Prostate gland (tissue), 2 donors: ENCODE measurements around the gene PRKCQ. TPM values are rescaled to one million over a fixed set of nuclear protein-coding genes. Genes with fewer than 3 reads are reported as not detected.

Experiments
- DNase-seq: peaks from one replicate; pipeline ENCODE4 v3.0.0-alpha.2; 2019; ENCODE audit warnings: low spot score
- H3K27ac ChIP-seq, 2 donors: fragments of 200-600 bp; sonication (generic); 2 replicates each; pipeline ENCODE4 v1.5.1; 2017 to 2019
- H3K27me3 ChIP-seq: fragments of 200-600 bp; sonication (generic); replicated peaks from 2 replicates; pipeline ENCODE4 v1.5.1; 2019; ENCODE audit not compliant: insufficient read depth
- H3K36me3 ChIP-seq, 2 donors: fragments of 200-600 bp; sonication (generic); 1 replicate in 1 of 2; 2 replicates in 1 of 2; pipeline versions ENCODE4 v1.5.1 to v1.8.1; 2017 to 2019
- H3K4me1 ChIP-seq: fragments of 200-600 bp; sonication (generic); replicated peaks from 2 replicates; pipeline ENCODE4 v1.5.1; 2019
- H3K4me3 ChIP-seq, 2 donors: fragments of 200-600 bp; sonication (generic); 2 replicates each; pipeline ENCODE4 v1.5.1; 2017 to 2019
- H3K9me3 ChIP-seq: fragments of 200-600 bp; sonication (generic); 2 replicates; pipeline ENCODE4 v1.5.1; 2017
- CTCF ChIP-seq, 4 experiments: fragments of 200-600 bp in 2 of 4; fragments of 450-650 bp in 2 of 4; sonication (generic) in 2 of 4; IDR thresholded peaks; 1 replicate in 3 of 4; 2 replicates in 1 of 4; pipeline ENCODE4 v1.5.1; 2016 to 2019; ENCODE audit warnings: antibody characterized with exemption in 4 of 4, mild to moderate bottlenecking in 2 of 4, moderate library complexity in 2 of 4
- POLR2A ChIP-seq: fragments of 450-650 bp; IDR thresholded peaks from one replicate; pipeline ENCODE4 v1.6.1; 2016; ENCODE audit warnings: antibody characterized with exemption, mild to moderate bottlenecking
- POLR2AphosphoS5 ChIP-seq: sonication (generic); formaldehyde crosslinking; IDR thresholded peaks from one replicate; pipeline ENCODE4 v1.6.1; 2017; ENCODE audit warnings: antibody characterized with exemption
- WGBS: methylation state at CpG from one replicate; pipeline ENCODE4 v1.1.5; 2018; 5-methylcytosine and 5-hydroxymethylcytosine counted together
- intact Hi-C: fragments of 100-400 bp; cut with DNase I; formaldehyde crosslinking; loops from one replicate; pipeline ENCODE4 v1.14.2; 2022
- total RNA-seq, 2 donors: library from RNA; depleted of rRNA; stranded (reverse); fragments of >200 nt; gene quantifications; one replicate each; pipeline ENCODE4 v1.1.0, GENCODE V29; 2016

The PRKCQ gene
- total RNA-seq, 2 donors from 2014 or later: 0.87 to 1.4 TPM

DNA sequence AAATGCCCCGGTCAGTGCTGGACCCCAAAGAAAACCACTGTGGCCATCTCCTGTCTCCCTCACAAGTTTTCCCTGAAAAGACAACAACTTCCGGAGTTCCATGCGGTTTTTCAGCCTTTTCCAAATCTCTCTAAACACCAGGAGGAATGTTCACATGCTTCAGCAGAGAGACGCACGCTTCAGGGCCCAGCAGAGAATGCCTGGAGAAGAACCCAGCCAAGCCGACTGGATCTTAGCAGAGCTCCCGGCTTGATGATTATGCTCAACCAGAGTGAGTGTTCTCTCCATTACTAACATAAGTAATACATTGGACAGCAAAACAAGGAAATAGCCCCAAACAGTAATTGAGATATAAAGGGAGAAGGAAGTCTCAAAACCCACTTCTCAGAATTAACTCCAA lies 17.9 kb downstream of the PRKCQ start:
- 82% methylated on average over 7 of the region's 7 CpGs for WGBS
- intact Hi-C loops: no loop called here

GRCh38 chr10:6561552-6561951 lies 18.5 kb downstream of the PRKCQ start:
- intact Hi-C loops: no loop called here
- H3K27ac ChIP-seq: no peak overlapping the region
- no peaks in the 10 kb centered on the region for H3K27me3 ChIP-seq
- H3K9me3 ChIP-seq: no peaks in the 10 kb centered on the region
- DNase-seq: no peak
- no peaks in the 10 kb centered on the region for H3K4me1 ChIP-seq
- TF ChIP-seq POLR2AphosphoS5 (no peak), POLR2A (no peak), CTCF (IDR thresholded peaks at IDR 0.05) (no peak)
- 67% methylated on average over 4 of the region's 4 CpGs for WGBS
- no peak overlapping the region for H3K4me3 ChIP-seq
- no peaks in the 10 kb centered on the region for H3K36me3 ChIP-seq

More for the DNA sequence above, 17.9 kb downstream of the PRKCQ start:
- no peaks in the 10 kb centered on the region for H3K36me3 ChIP-seq
- H3K9me3 ChIP-seq: no peaks in the 10 kb centered on the region
- H3K4me3 ChIP-seq: no peak overlapping the region
- no peaks in the 10 kb centered on the region for H3K4me1 ChIP-seq
- H3K27ac ChIP-seq: no peak overlapping the region
- DNase-seq: no peak
- TF ChIP-seq POLR2AphosphoS5 (no peak), CTCF (IDR thresholded peaks at IDR 0.05) (no peak), POLR2A (no peak)
- H3K27me3 ChIP-seq: no peaks in the 10 kb centered on the region

DNA sequence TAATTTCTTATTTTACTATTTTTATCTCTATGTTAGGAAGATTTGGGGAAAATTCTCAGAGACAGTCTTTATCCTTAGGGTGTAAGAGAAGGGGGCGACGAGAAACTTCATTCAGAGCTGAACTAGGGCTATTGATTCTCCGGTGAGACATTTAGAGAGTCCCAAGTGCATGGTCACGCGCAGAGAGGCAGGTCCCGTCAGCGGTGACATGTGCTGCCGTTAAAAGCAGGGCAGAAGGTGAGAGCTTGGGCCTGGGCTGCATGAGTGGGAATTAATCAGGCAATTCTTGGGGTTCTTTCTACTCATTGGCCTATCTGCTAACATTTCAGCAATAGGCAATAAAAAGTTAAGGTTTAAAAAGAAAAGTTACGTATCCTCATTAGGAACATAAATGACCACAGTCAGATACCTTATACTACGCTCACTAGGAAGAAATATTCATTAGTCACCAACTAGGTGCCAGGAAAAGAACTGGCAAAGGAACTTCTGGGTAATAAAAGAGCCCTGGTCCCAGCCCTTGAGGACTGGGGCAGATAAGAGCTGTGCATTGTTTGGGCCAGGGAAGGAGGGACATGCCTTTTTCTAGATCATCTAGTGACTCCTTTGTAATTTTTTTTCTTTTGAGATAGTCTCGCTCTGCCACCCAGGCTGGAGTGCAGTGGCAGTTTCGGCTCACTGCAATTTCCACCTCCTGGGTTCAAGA lies 21.2 kb downstream of the PRKCQ start:
- intact Hi-C loops: no loop called here
- DNase-seq: no peak
- TF ChIP-seq CTCF (IDR thresholded peaks at IDR 0.05) (no peak), POLR2A (no peak), POLR2AphosphoS5 (no peak)
- Histone ChIP-seq H3K4me1 (no peaks in the 10 kb centered on the region), H3K27ac (no peak overlapping the region), H3K4me3 (no peak overlapping the region), H3K9me3 (no peaks in the 10 kb centered on the region), H3K27me3 (no peaks in the 10 kb centered on the region), H3K36me3 (no peaks in the 10 kb centered on the region)
- WGBS: 92% methylated on average over 12 of the region's 12 CpGs

DNA sequence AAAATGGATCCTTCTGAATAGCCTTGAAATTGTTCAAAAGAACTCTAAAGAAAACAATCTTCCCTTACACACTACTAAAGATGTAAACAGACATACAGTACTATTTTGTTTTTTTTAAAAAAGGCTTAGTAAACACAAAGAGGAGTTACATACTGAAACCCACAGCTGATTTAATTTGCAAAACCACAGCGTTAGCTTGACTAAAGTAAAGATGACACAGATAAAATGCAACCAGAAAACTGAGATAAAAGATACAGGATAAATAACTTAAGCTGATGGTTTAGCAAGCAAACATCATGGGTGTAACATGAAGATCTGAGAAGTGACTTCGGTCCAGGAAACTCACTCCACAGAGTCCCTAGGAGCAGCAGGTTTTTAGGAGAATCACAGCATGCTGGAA lies 21.8 kb downstream of the PRKCQ start:
- intact Hi-C loops: no loop called here
- no peaks in the 10 kb centered on the region for H3K9me3 ChIP-seq
- no peaks in the 10 kb centered on the region for H3K27me3 ChIP-seq
- no peaks in the 10 kb centered on the region for H3K36me3 ChIP-seq
- no peak overlapping the region for H3K27ac ChIP-seq
- no peaks in the 10 kb centered on the region for H3K4me1 ChIP-seq
- TF ChIP-seq CTCF (IDR thresholded peaks at IDR 0.05) (no peak), POLR2A (no peak), POLR2AphosphoS5 (no peak)
- DNase-seq: no peak
- 48% methylated on average over 2 of the region's 2 CpGs for WGBS
- no peak overlapping the region for H3K4me3 ChIP-seq

GRCh38 chr10:6553937-6554336 lies 26.1 kb downstream of the PRKCQ start:
- WGBS: 80% methylated on average over 7 of the region's 7 CpGs
- TF ChIP-seq POLR2A: no peak
- TF ChIP-seq CTCF (IDR thresholded peaks at IDR 0.05): no peak
- TF ChIP-seq POLR2AphosphoS5: no peak
- Histone ChIP-seq H3K36me3 (no peaks in the 10 kb centered on the region), H3K4me3 (no peak overlapping the region), H3K27ac (no peak overlapping the region), H3K27me3 (no peaks in the 10 kb centered on the region), H3K9me3 (no peaks in the 10 kb centered on the region), H3K4me1 (no peaks in the 10 kb centered on the region)
- intact Hi-C loops: no loop called here
- DNase-seq: no peak
